SJCRH30 (cell line): ENCODE measurements around the gene NOS3. TPM values are rescaled to one million over a fixed set of nuclear protein-coding genes. Genes with fewer than 3 reads are reported as not detected.
"Not testable (repeated sequence)": the region's sequence is repeated elsewhere in the genome, so short reads cannot be mapped to it uniquely, and the experiment has no call there.

Source experiments
- DNase-seq, 2 experiments: peaks; one replicate each; pipeline ENCODE4 v3.0.0-alpha.2; 2015 to 2020
- H3K27ac ChIP-seq: fragments of 250-450 bp; sonication (Bioruptor Pico); 2 replicates; pipeline ENCODE4 v1.5.1; 2020; ENCODE audit warnings: mild to moderate bottlenecking, moderate library complexity
- H3K27me3 ChIP-seq: fragments of 250-450 bp; sonication (Bioruptor Pico); 2 replicates; pipeline ENCODE4 v1.5.1; 2020; ENCODE audit warnings: mild to moderate bottlenecking, moderate library complexity
- H3K36me3 ChIP-seq: fragments of 250-450 bp; sonication (Bioruptor Pico); 2 replicates; pipeline ENCODE4 v1.5.1; 2020; ENCODE audit warnings: mild to moderate bottlenecking, moderate library complexity
- H3K4me1 ChIP-seq: fragments of 250-450 bp; sonication (Bioruptor Pico); 2 replicates; pipeline ENCODE4 v1.5.1; 2020; ENCODE audit warnings: mild to moderate bottlenecking, moderate library complexity
- H3K4me3 ChIP-seq: fragments of 250-450 bp; sonication (Bioruptor Pico); 2 replicates; pipeline ENCODE4 v1.5.1; 2020; ENCODE audit warnings: mild to moderate bottlenecking, moderate library complexity
- H3K9me3 ChIP-seq: fragments of 250-450 bp; sonication (Bioruptor Pico); replicated peaks from 2 replicates; pipeline ENCODE4 v1.5.1; 2020; ENCODE audit warnings: mild to moderate bottlenecking, moderate library complexity
- total RNA-seq: library from RNA; depleted of rRNA; stranded (reverse); fragments of >200 nt; shearing (Covaris generic); gene quantifications from 2 replicates; pipeline ENCODE4 v1.2.3, GENCODE V29; 2014

Gene NOS3
- total RNA-seq, 1 experiment from 2014 or later: 0.20 TPM

DNA sequence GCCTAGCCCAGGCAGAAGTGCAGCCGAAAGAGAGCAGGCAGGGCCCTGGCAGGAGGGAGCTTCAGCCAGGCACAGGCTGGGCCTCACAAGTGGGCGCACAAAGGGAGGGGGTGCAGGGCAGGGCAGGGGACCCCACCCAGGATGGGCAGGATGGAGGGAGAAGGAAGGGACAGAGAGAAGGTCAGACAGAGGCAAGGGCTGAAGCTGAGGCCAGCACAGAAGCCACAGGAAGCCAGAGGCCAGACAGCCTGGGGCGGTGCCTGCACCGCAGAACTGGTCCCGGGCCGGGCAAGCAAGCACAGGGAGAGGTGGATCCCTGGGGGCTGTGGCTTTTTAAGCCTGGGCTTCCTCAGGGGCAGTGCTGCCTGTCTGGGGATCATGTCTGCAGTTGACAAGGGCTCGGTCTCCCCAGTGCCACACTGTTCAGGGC lies 16.7 kb downstream of the NOS3 start:
- Histone ChIP-seq H3K9me3 (no peaks in the 10 kb centered on the region), H3K27me3 (peaks cover 38% of the 10 kb centered on the region), H3K4me1 (no peaks in the 10 kb centered on the region), H3K4me3 (no peak overlapping the region), H3K36me3 (no peaks in the 10 kb centered on the region), H3K27ac (no peak overlapping the region)
- DNase-seq: no peak

DNA sequence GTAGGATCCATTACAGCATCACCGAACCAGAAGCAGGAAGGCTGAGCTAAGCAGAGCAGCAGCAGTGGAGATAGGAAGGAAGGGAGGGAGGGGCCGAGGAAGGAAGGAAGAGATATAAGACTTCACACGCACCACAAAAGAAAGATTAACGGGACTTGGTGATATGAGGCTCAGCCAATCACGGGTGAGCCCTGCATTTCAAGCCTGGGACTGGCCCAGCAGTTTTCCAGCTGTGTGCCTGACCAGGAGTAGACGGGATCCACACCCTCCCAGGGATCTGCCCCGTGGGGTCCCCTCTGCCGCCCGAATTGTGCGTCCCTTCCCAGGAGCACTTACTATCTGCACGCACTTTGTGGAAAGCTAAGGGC lies 17.3 kb downstream of the NOS3 start:
- Histone ChIP-seq H3K4me1 (no peaks in the 10 kb centered on the region), H3K36me3 (no peaks in the 10 kb centered on the region)

DNA sequence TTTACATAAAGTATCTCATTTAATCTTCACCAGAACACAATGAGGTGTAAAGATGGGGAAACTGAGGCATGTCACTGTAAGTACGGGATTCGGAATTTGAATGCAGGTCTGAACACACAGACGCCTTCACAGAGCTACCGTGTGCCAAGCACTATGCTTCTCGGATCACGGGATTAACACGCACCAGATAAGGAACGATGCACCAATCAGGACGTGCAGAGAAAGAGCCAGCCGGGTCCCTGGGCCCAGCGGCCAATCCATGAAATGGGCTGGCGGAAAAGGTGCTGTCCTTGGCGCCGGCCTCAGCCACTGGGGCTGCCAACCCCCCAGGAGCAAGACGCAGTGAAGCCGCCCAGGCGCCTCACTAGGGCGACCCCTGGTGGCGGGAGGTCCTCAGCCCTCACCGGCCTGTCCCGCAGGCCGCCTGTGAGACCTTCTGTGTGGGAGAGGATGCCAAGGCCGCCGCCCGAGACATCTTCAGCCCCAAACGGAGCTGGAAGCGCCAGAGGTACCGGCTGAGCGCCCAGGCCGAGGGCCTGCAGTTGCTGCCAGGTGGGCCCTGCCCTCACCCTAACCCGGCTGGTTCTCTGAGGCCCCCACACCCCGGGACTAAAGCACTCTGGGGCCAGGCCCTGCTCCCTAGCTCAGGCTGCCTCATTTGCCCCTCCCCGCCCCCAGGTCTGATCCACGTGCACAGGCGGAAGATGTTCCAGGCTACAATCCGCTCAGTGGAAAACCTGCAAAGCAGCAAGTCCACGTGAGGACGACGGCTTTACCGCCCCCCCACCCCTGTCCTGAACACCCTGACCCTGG lies 17.9 kb downstream of the NOS3 start:
- Histone ChIP-seq H3K4me1 (no peaks in the 10 kb centered on the region), H3K27ac (no peak overlapping the region), H3K36me3 (no peaks in the 10 kb centered on the region), H3K4me3 (no peak overlapping the region), H3K27me3 (peaks cover 38% of the 10 kb centered on the region), H3K9me3 (no peaks in the 10 kb centered on the region)
- no peak for DNase-seq

More for the DNA sequence above, 17.3 kb downstream of the NOS3 start:
- Histone ChIP-seq H3K27me3 (peaks cover 38% of the 10 kb centered on the region), H3K4me3 (no peak overlapping the region), H3K9me3 (no peaks in the 10 kb centered on the region), H3K27ac (no peak overlapping the region)
- no peak for DNase-seq

DNA sequence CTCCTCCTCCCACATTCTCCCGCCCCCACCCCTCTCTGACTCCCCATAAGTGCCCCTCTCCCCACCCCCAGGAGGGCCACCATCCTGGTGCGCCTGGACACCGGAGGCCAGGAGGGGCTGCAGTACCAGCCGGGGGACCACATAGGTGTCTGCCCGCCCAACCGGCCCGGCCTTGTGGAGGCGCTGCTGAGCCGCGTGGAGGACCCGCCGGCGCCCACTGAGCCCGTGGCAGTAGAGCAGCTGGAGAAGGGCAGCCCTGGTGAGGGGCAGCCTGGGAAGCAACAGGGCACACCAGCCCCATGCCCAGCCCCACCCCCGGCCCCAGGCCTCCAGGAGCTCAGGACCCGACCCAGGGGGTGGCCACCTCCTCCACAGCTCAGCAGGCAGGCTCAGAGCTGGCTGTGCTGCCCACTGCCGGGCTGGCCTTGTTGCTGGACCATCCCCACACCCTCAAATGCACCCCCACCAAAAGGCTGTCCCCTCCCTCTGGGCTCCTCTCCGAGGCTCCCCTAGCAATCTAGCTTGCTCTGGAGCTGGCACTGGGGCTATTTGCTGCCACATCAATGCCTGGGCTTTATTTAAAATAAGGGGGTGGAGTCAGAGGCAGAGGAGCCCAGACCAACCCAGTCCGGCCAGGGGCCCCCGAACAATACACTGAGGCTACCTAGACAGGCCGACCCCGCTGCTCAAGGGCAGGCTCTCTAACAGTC lies 18.7 kb downstream of the NOS3 start:
- no peak for DNase-seq
- H3K4me1 ChIP-seq: no peaks in the 10 kb centered on the region
- peaks cover 38% of the 10 kb centered on the region for H3K27me3 ChIP-seq
- H3K36me3 ChIP-seq: no peaks in the 10 kb centered on the region
- no peak overlapping the region for H3K4me3 ChIP-seq
- no peak overlapping the region for H3K27ac ChIP-seq
- H3K9me3 ChIP-seq: no peaks in the 10 kb centered on the region

DNA sequence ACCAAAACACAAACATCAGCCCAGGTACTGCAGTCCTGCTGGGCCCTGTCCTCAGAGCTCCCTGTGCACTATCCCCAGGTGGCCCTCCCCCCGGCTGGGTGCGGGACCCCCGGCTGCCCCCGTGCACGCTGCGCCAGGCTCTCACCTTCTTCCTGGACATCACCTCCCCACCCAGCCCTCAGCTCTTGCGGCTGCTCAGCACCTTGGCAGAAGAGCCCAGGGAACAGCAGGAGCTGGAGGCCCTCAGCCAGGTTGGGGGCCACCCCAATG lies 19.2 kb downstream of the NOS3 start:
- no peak overlapping the region for H3K27ac ChIP-seq
- H3K36me3 ChIP-seq: no peaks in the 10 kb centered on the region
- H3K4me3 ChIP-seq: no peak overlapping the region
- H3K27me3 ChIP-seq: peaks cover 38% of the 10 kb centered on the region
- DNase-seq: no peak
- H3K4me1 ChIP-seq: no peaks in the 10 kb centered on the region
- no peaks in the 10 kb centered on the region for H3K9me3 ChIP-seq

DNA sequence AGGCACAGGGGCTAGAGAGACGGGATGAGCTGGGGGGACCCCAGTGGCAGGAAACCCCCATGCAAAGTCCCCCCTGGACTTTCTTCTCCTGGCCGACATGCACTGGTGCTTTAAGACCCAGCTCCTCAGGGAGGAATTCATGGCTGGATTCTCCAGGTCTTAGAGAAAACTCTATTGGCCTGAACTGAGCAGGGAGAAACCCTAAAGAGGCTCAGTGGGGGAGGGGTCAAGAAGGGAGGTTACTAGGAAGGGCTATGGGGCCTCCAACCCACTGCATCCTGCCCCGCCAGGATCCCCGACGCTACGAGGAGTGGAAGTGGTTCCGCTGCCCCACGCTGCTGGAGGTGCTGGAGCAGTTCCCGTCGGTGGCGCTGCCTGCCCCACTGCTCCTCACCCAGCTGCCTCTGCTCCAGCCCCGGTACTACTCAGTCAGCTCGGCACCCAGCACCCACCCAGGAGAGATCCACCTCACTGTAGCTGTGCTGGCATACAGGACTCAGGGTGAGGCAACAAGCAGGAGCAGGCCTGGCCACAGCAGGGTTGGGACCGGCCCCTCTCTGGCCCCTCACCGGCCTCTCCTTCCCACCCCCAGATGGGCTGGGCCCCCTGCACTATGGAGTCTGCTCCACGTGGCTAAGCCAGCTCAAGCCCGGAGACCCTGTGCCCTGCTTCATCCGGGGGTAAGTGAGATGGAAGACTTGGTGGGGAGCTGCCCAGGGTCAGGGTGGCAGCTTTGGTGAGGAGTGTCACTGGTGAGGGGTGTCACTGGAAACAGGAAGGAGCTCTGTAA lies 19.7 kb downstream of the NOS3 start:
- Histone ChIP-seq H3K27me3 (peaks cover 41% of the 10 kb centered on the region), H3K9me3 (no peaks in the 10 kb centered on the region), H3K27ac (no peak overlapping the region), H3K4me3 (no peak overlapping the region), H3K36me3 (no peaks in the 10 kb centered on the region), H3K4me1 (no peaks in the 10 kb centered on the region)
- no peak for DNase-seq

DNA sequence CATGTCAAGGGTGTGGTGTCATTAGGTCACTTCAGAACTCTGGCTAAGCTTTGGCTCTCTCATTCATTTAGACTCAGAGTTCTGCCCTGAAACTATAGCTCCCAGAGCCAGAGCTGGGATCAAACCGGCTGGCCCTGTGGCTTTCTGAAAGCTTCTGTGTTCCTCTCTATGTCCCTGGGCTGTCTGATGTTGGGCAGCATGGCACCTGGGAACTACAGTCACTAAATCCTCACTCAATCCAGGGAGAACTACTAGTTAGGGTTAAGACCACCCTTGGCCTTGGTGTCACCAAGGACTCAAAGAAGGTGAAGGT lies 20.2 kb downstream of the NOS3 start:
- no peaks in the 10 kb centered on the region for H3K4me1 ChIP-seq
- DNase-seq: no peak
- H3K9me3 ChIP-seq: no peaks in the 10 kb centered on the region
- no peaks in the 10 kb centered on the region for H3K36me3 ChIP-seq
- H3K27ac ChIP-seq: no peak overlapping the region
- H3K4me3 ChIP-seq: no peak overlapping the region
- peaks cover 46% of the 10 kb centered on the region for H3K27me3 ChIP-seq

DNA sequence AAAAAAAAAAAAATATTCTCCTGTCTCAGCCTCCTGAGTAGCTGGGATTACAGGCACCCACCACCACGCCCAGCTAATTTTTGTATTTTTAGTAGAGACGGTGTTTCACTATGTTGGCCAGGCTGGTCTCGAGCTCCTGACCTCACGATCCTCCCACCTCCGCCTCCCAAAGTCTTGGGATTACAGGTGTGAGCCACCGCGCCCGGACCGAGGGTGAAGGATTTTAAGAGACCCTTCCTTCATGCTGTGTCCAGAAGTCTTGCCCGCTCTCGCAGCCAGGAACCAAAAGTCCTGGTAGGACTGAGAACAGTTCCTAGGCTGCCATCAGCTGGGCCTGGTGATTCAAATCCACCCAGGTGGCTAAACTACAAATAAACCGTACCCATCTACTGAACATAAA lies 20.8 kb downstream of the NOS3 start:
- not testable (repeated sequence) for H3K9me3 ChIP-seq, H3K36me3 ChIP-seq, H3K27ac ChIP-seq, DNase-seq, H3K4me1 ChIP-seq, H3K4me3 ChIP-seq
- H3K27me3 ChIP-seq: peaks cover 47% of the 10 kb centered on the region

DNA sequence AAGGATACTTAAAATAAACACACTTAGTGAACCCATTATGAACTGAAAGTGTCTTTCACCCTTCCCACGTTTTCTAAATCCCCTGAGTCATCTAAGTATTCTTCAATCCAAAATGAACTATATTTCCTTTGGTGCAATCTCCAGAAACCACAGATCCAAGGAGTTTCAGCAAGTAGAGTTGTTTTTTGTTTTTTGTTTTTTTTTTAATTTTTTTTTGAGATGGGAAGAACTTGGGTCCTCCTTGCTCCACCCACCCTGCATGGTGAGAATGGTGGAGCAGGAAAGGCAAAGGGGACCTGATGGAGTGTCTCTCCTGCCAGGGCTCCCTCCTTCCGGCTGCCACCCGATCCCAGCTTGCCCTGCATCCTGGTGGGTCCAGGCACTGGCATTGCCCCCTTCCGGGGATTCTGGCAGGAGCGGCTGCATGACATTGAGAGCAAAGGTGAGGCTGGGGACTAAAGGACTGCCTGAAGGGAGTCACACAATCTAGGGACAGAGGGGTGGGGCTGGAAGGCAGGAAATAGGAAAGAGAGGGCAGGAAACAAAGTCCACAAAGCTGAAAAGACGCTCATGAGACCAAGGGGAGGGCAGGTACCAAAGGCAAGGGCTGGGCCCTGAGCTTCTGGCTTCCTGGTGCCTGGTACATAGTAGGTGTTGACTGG lies 21.3 kb downstream of the NOS3 start:
- Histone ChIP-seq H3K36me3 (no peaks in the 10 kb centered on the region), H3K9me3 (no peaks in the 10 kb centered on the region), H3K4me1 (no peaks in the 10 kb centered on the region), H3K27me3 (peaks cover 48% of the 10 kb centered on the region), H3K27ac (no peak overlapping the region), H3K4me3 (no peak overlapping the region)
- DNase-seq: no peak

DNA sequence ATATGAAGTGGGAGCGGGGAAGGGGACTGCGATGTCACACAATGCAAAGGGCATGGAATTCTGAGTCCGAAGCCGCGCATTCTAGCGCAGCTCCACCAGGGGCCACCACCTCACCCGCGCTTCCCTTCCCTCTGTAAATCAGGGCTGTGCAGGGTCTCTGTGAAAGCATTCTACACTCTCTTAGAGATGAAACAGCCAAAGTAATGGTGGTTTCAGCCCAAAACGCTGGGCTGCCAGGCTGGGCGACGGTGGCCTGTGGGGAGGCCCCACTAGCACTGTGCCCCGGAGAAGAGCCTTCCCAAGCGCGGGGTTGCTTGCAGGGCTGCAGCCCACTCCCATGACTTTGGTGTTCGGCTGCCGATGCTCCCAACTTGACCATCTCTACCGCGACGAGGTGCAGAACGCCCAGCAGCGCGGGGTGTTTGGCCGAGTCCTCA lies 22.1 kb downstream of the NOS3 start:
- Histone ChIP-seq H3K4me3 (no peak overlapping the region), H3K36me3 (no peaks in the 10 kb centered on the region), H3K27me3 (peaks cover 50% of the 10 kb centered on the region), H3K4me1 (no peaks in the 10 kb centered on the region; the same call in 1 of the 2 replicates), H3K27ac (no peak overlapping the region), H3K9me3 (no peaks in the 10 kb centered on the region)
- peak in 1 of 2 experiments; percentile 49 for DNase-seq

DNA sequence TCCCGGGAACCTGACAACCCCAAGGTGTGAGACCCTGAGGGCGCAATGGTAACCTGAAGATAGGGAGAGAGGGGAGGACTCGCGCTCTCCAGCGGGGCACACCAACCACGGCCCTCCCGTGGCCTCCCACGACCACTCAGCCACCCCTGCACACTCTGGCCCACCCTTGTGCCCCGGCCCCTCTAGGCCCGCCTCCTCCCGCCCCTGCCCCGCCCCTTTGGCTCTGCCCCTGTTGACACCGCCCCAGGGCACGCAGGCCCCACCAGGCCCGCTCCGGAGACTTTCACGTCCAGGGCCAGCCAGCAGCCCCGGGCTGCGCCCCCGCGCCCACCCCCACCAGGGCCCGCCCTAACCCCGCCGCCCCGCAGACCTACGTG lies 22.5 kb downstream of the NOS3 start:
- H3K36me3 ChIP-seq: no peaks in the 10 kb centered on the region
- H3K27ac ChIP-seq: no peak overlapping the region
- H3K9me3 ChIP-seq: no peaks in the 10 kb centered on the region
- H3K4me1 ChIP-seq: no peaks in the 10 kb centered on the region; the same call in 1 of the 2 replicates
- DNase-seq: no peak
- no peak overlapping the region for H3K4me3 ChIP-seq
- H3K27me3 ChIP-seq: peaks cover 50% of the 10 kb centered on the region

DNA sequence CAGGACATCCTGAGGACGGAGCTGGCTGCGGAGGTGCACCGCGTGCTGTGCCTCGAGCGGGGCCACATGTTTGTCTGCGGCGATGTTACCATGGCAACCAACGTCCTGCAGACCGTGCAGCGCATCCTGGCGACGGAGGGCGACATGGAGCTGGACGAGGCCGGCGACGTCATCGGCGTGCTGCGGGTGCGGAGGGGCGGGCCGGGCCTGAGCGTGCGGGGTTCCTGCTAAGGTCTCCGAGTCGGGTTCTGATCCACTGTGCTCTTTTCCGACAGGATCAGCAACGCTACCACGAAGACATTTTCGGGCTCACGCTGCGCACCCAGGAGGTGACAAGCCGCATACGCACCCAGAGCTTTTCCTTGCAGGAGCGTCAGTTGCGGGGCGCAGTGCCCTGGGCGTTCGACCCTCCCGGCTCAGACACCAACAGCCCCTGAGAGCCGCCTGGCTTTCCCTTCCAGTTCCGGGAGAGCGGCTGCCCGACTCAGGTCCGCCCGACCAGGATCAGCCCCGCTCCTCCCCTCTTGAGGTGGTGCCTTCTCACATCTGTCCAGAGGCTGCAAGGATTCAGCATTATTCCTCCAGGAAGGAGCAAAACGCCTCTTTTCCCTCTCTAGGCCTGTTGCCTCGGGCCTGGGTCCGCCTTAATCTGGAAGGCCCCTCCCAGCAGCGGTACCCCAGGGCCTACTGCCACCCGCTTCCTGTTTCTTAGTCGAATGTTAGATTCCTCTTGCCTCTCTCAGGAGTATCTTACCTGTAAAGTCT lies 23.1 kb downstream of the NOS3 start:
- no peak overlapping the region for H3K4me3 ChIP-seq

DNA sequence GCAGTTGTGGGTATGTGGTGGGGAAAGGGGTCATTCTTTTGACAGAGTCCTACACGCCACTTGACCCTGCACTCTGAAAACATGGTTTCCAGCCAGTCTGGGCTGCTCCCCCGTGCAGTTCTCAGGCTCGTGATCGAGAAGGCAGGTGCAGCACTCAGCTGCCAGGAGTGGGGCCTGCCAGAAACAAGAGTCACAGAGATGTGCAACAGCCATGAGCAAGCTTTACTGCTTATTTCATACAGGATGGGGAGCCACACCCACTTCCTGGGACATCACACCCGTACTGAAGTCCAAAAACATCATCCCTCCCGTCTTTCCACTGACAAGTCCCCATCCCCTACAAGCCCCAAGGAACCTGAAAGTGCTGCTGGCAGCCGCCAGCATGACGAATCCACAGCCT lies 24.1 kb downstream of the NOS3 start:
- Histone ChIP-seq H3K27ac (no peak overlapping the region), H3K27me3 (peaks cover 50% of the 10 kb centered on the region), H3K36me3 (no peaks in the 10 kb centered on the region), H3K9me3 (no peaks in the 10 kb centered on the region), H3K4me3 (no peak overlapping the region), H3K4me1 (no peaks in the 10 kb centered on the region; the same call in 1 of the 2 replicates)
- DNase-seq: no peak

More for the DNA sequence above, 23.1 kb downstream of the NOS3 start:
- no peak overlapping the region for H3K27ac ChIP-seq
- H3K9me3 ChIP-seq: no peaks in the 10 kb centered on the region
- H3K36me3 ChIP-seq: no peaks in the 10 kb centered on the region
- no peaks in the 10 kb centered on the region; the same call in 1 of the 2 replicates for H3K4me1 ChIP-seq
- no peak for DNase-seq
- peaks cover 47% of the 10 kb centered on the region for H3K27me3 ChIP-seq

DNA sequence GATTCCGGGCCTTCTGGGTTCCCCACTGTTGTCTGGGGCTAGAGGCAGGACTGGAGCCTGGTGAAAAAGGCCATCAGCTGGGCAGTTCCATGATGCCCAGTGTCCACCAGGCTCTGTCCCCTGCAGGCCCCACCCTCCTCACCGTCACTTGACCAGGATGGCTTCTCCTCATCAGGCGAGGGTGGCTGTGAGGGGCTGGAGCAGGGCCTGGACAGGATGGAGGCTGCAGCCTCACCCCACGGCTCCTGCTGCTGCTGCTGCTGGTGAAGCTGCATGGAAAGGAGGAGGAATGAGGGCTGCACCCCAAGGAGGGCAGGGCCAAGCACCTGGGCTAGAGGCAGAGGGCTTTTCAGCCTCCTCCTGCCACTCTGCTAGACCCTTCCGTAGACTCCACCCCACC lies 25.1 kb downstream of the NOS3 start:
- H3K27ac ChIP-seq: no peak overlapping the region
- H3K27me3 ChIP-seq: peaks cover 47% of the 10 kb centered on the region
- H3K9me3 ChIP-seq: no peaks in the 10 kb centered on the region
- H3K36me3 ChIP-seq: no peaks in the 10 kb centered on the region
- DNase-seq: no peak
- H3K4me3 ChIP-seq: no peak overlapping the region
- H3K4me1 ChIP-seq: no peaks in the 10 kb centered on the region; the same call in 1 of the 2 replicates
